ENCODE results near the gene PLA2R1.

- no peak for TF ChIP-seq CTCF (conservative IDR thresholded peaks at IDR 0.05; ENCODE audit: low read depth, low read length)
- TF ChIP-seq EZH2 (IDR thresholded peaks at IDR 0.05; ENCODE audit: low read length, unreplicated experiment), result no peak
- no peak for TF ChIP-seq EZH2phosphoT487 (IDR thresholded peaks at IDR 0.05; ENCODE audit: borderline replicate concordance, low read length)
Measured at GRCh38 chr2:160035125-160035524, 27.3 kb downstream of the PLA2R1 start.

Data from PC-3 (cell line).